Activated CD4-positive, alpha-beta memory T cell treated with anti-CD3 and anti-CD28 coated beads, Interleukin-2, amount 10 ng/mL, durations not matched to agents 7 days and 5 days (primary cell): ENCODE results near the gene STXBP2. TPM values are rescaled to one million over a fixed set of nuclear protein-coding genes. Genes with fewer than 3 reads are reported as not detected.

ENCODE experiments used
- CTCF ChIA-PET: fragments of 350-600 bp; sonication (Branson Sonifier 250); formaldehyde crosslinking; loops from one replicate; lab custom pipeline; 2021; ENCODE audit warnings: antibody characterized with exemption, inconsistent platforms; lab: Charles Lee
- POLR2A ChIA-PET: fragments of 350-600 bp; sonication (Branson Sonifier 250); formaldehyde crosslinking; loops from one replicate; lab custom pipeline; 2021; ENCODE audit warnings: antibody characterized with exemption; lab: Charles Lee
- DNase-seq: peaks from one replicate; pipeline ENCODE4 v3.0.0-alpha.2; 2020
- H3K27ac Mint-ChIP-seq: one replicate; pipeline ENCODE4 v1.8.0; 2021; ENCODE audit warnings: mild to moderate bottlenecking, mixed read lengths
- H3K27me3 Mint-ChIP-seq: one replicate; pipeline ENCODE4 v1.8.0; 2021; ENCODE audit warnings: mixed read lengths
- H3K36me3 Mint-ChIP-seq: one replicate; pipeline ENCODE4 v1.8.0; 2021; ENCODE audit warnings: low read depth, mixed read lengths
- H3K4me1 Mint-ChIP-seq: one replicate; pipeline ENCODE4 v1.8.0; 2021; ENCODE audit warnings: mixed read lengths
- H3K4me3 Mint-ChIP-seq: one replicate; pipeline ENCODE4 v1.8.0; 2021; ENCODE audit warnings: mild to moderate bottlenecking, mixed read lengths
- H3K9me3 Mint-ChIP-seq: one replicate; pipeline ENCODE4 v1.8.0; 2021; ENCODE audit warnings: mixed read lengths
- total RNA-seq, 2 experiments: library from RNA; stranded (reverse); gene quantifications; one replicate each; pipeline ENCODE4 v1.2.3, GENCODE V29; 2021

STXBP2 gene
- total RNA-seq, 2 experiments from 2014 or later, result 169 to 171 TPM

- POLR2A ChIA-PET, result interaction anchor here (1.2 kb wide), 1 partner anchor 9 kb away, joined by 4 read pairs; no protein-coding TSS in a partner anchor
- Mint-ChIP-seq H3K36me3 (no peaks in the 10 kb centered on the region), H3K4me3 (no peak overlapping the region), H3K4me1 (no peaks in the 10 kb centered on the region), H3K27me3 (peaks cover 6% of the 10 kb centered on the region), H3K27ac (no peak overlapping the region), H3K9me3 (no peaks in the 10 kb centered on the region)
- peak; percentile 35 for DNase-seq
- CTCF ChIA-PET, result interaction anchor here (1.3 kb wide), 1 partner anchor 37 kb away, joined by 9 read pairs; no protein-coding TSS in a partner anchor
Observed at GRCh38 chr19:7605490-7606222, 31.3 kb upstream of the STXBP2 start.

- ChIA-PET POLR2A (interaction anchor here (1.2 kb wide), 1 partner anchor 9 kb away, joined by 4 read pairs; no protein-coding TSS in a partner anchor), CTCF (interaction anchor here (1.3 kb wide), 1 partner anchor 38 kb away, joined by 9 read pairs; no protein-coding TSS in a partner anchor)
- Mint-ChIP-seq H3K4me3 (no peak overlapping the region), H3K27ac (no peak overlapping the region), H3K27me3 (peaks cover 6% of the 10 kb centered on the region), H3K36me3 (no peaks in the 10 kb centered on the region), H3K4me1 (no peaks in the 10 kb centered on the region), H3K9me3 (no peaks in the 10 kb centered on the region)
- DNase-seq, result no peak
Observed at GRCh38 chr19:7606289-7606688, 30.6 kb upstream of the STXBP2 start.

GRCh38 chr19:7607212-7607873 is 29.6 kb upstream of the STXBP2 start:
- no peak for DNase-seq
- Mint-ChIP-seq H3K4me3 (no peak overlapping the region), H3K27me3 (peaks cover 3% of the 10 kb centered on the region), H3K36me3 (no peaks in the 10 kb centered on the region), H3K4me1 (no peaks in the 10 kb centered on the region), H3K9me3 (no peaks in the 10 kb centered on the region), H3K27ac (no peak overlapping the region)
- CTCF ChIA-PET, result no interaction called here
- POLR2A ChIA-PET, result interaction anchor here (1.7 kb wide), 1 partner anchor 22 kb away, joined by 4 read pairs; the partner anchor contains the start of genes PET100 and XAB2

GRCh38 chr19:7607874-7608560 is 28.9 kb upstream of the STXBP2 start:
- Mint-ChIP-seq H3K4me3 (no peak overlapping the region), H3K9me3 (no peaks in the 10 kb centered on the region), H3K27me3 (peaks cover 3% of the 10 kb centered on the region), H3K4me1 (no peaks in the 10 kb centered on the region), H3K36me3 (no peaks in the 10 kb centered on the region), H3K27ac (no peak overlapping the region)
- no peak for DNase-seq
- POLR2A ChIA-PET, result interaction anchor here (1.7 kb wide), 1 partner anchor 22 kb away, joined by 4 read pairs; the partner anchor contains the start of genes PET100 and XAB2
- CTCF ChIA-PET, result interaction anchor here (0.7 kb wide), 1 partner anchor 244 kb away, joined by 3 read pairs; no protein-coding TSS in a partner anchor

- Mint-ChIP-seq H3K36me3 (no peaks in the 10 kb centered on the region), H3K4me1 (no peaks in the 10 kb centered on the region), H3K27me3 (no peaks in the 10 kb centered on the region), H3K27ac (no peak overlapping the region), H3K9me3 (no peaks in the 10 kb centered on the region), H3K4me3 (no peak overlapping the region)
- POLR2A ChIA-PET, result no interaction called here
- CTCF ChIA-PET, result no interaction called here
- DNase-seq, result no peak
Observed at GRCh38 chr19:7610491-7611240, 26.2 kb upstream of the STXBP2 start.

GRCh38 chr19:7611541-7612279 is 25.2 kb upstream of the STXBP2 start:
- no peak overlapping the region for H3K4me3 Mint-ChIP-seq
- DNase-seq, result no peak
- H3K27me3 Mint-ChIP-seq, result no peaks in the 10 kb centered on the region
- H3K9me3 Mint-ChIP-seq, result no peaks in the 10 kb centered on the region
- H3K27ac Mint-ChIP-seq, result no peak overlapping the region
- ChIA-PET POLR2A (no interaction called here), CTCF (no interaction called here)
- H3K36me3 Mint-ChIP-seq, result no peaks in the 10 kb centered on the region
- no peaks in the 10 kb centered on the region for H3K4me1 Mint-ChIP-seq

GRCh38 chr19:7612282-7613274 is 24.3 kb upstream of the STXBP2 start:
- ChIA-PET POLR2A (no interaction called here), CTCF (no interaction called here)
- Mint-ChIP-seq H3K4me3 (no peak overlapping the region), H3K27ac (no peak overlapping the region), H3K36me3 (no peaks in the 10 kb centered on the region), H3K27me3 (no peaks in the 10 kb centered on the region), H3K4me1 (no peaks in the 10 kb centered on the region), H3K9me3 (no peaks in the 10 kb centered on the region)
- DNase-seq, result no peak

- Mint-ChIP-seq H3K9me3 (no peaks in the 10 kb centered on the region), H3K36me3 (peaks cover 6% of the 10 kb centered on the region), H3K27ac (no peak overlapping the region), H3K27me3 (no peaks in the 10 kb centered on the region), H3K4me3 (no peak overlapping the region), H3K4me1 (no peaks in the 10 kb centered on the region)
- ChIA-PET POLR2A (no interaction called here), CTCF (no interaction called here)
- DNase-seq, result no peak
Observed at GRCh38 chr19:7614859-7615741, 21.8 kb upstream of the STXBP2 start.

- no peak overlapping the region for H3K4me3 Mint-ChIP-seq
- no peaks in the 10 kb centered on the region for H3K9me3 Mint-ChIP-seq
- ChIA-PET CTCF (no interaction called here), POLR2A (no interaction called here)
- H3K4me1 Mint-ChIP-seq, result no peaks in the 10 kb centered on the region
- H3K36me3 Mint-ChIP-seq, result peaks cover 13% of the 10 kb centered on the region
- H3K27me3 Mint-ChIP-seq, result no peaks in the 10 kb centered on the region
- DNase-seq, result no peak
- H3K27ac Mint-ChIP-seq, result no peak overlapping the region
Observed at GRCh38 chr19:7617172-7617571, 19.7 kb upstream of the STXBP2 start.

- peaks cover 16% of the 10 kb centered on the region for H3K36me3 Mint-ChIP-seq
- H3K4me1 Mint-ChIP-seq, result no peaks in the 10 kb centered on the region
- no peak overlapping the region for H3K27ac Mint-ChIP-seq
- no peak overlapping the region for H3K4me3 Mint-ChIP-seq
- POLR2A ChIA-PET, result interaction anchor here (1.4 kb wide), 1 partner anchor 12 kb away, joined by 5 read pairs; the partner anchor contains the start of genes PET100 and XAB2
- no peaks in the 10 kb centered on the region for H3K27me3 Mint-ChIP-seq
- H3K9me3 Mint-ChIP-seq, result no peaks in the 10 kb centered on the region
- CTCF ChIA-PET, result no interaction called here
- no peak for DNase-seq
Observed at GRCh38 chr19:7617735-7618134, 19.2 kb upstream of the STXBP2 start.
